Kidney epithelial cell (primary cell): Measurements from ENCODE around the gene NEURL4. TPM values are rescaled to one million over a fixed set of nuclear protein-coding genes. Genes with fewer than 3 reads are reported as not detected.
A peak's percentile ranks its signal among the peaks of the same experiment; 100 is the strongest.

Experiments
- DNase-seq: peaks from one replicate; pipeline ENCODE4 v3.0.0-alpha.2; 2010; ENCODE audit warnings: low read depth
- H3K27me3 ChIP-seq: 2 replicates; pipeline ENCODE4 v1.6.0; 2011; ENCODE audit warnings: low read length; ENCODE audit not compliant: control insufficient read depth, insufficient read depth
- H3K36me3 ChIP-seq: 2 replicates; pipeline ENCODE4 v1.5.1; 2011; ENCODE audit warnings: low read length; ENCODE audit not compliant: control insufficient read depth, insufficient read depth
- H3K4me3 ChIP-seq: 2 replicates; pipeline ENCODE4 v1.5.1; 2011; ENCODE audit warnings: low read depth, mild to moderate bottlenecking, control low read depth, low read length
- total RNA-seq: library from RNA; depleted of rRNA; stranded (reverse); fragments of >200 nt; gene quantifications from 2 replicates; pipeline ENCODE4 v1.2.3, GENCODE V29; 2015
- TF ChIP-seq, protein P1 (sequence below): IDR thresholded peaks from 2 replicates; pipeline ENCODE4 v1.5.1; 2011; ENCODE audit warnings: mild to moderate bottlenecking, moderate library complexity, low read length, control low read depth, inconsistent platforms; ENCODE audit not compliant: insufficient read depth, poor library complexity, severe bottlenecking

Gene NEURL4
- total RNA-seq, 1 donor from 2014 or later, result 16.3 TPM

DNA sequence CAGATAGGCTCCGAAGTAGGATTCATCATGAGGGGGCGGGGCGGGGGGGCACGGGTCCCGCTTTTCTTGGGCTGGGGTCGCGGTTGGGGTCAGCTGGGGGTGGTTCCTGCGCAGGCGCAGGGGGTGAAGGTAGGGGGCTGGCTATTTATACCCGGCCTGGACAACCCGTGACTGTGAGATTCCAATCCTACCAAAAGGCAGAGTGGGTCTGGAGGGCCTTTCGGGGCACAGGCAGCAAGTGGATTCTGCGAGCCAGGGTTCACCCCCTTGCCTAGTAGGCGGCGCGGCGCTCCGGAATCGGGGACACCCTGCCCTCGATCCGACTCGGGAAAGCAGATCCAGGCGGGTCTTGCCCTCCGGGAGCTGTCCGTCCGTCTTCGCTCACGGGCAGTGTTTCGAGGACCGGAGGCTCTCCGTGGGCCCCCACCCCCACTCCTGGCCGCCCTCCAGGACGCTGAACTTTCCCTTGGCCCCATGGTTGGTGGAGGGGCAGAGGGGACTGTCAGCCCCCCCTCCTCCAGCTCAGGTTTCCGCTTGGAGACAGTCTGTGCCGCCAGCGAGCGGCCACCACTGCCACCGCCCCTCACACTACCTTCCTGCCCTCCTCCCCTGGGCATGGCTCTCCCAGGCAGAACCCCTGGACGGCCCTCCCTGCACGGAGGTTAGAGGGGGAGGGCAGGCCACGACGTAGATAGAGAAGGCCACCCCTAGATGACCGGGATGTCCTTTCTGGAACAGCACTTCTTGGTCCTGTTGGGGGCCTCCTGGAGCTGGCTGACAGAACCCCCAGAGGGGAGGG, 47.0 kb downstream of the NEURL4 start:
- TF ChIP-seq, protein P1, sequence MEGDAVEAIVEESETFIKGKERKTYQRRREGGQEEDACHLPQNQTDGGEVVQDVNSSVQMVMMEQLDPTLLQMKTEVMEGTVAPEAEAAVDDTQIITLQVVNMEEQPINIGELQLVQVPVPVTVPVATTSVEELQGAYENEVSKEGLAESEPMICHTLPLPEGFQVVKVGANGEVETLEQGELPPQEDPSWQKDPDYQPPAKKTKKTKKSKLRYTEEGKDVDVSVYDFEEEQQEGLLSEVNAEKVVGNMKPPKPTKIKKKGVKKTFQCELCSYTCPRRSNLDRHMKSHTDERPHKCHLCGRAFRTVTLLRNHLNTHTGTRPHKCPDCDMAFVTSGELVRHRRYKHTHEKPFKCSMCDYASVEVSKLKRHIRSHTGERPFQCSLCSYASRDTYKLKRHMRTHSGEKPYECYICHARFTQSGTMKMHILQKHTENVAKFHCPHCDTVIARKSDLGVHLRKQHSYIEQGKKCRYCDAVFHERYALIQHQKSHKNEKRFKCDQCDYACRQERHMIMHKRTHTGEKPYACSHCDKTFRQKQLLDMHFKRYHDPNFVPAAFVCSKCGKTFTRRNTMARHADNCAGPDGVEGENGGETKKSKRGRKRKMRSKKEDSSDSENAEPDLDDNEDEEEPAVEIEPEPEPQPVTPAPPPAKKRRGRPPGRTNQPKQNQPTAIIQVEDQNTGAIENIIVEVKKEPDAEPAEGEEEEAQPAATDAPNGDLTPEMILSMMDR, result no peak
- no peak for DNase-seq
- Histone ChIP-seq H3K36me3 (no peaks in the 10 kb centered on the region), H3K4me3 (peak overlapping the region; percentile 31), H3K27me3 (peaks cover 47% of the 10 kb centered on the region)

DNA sequence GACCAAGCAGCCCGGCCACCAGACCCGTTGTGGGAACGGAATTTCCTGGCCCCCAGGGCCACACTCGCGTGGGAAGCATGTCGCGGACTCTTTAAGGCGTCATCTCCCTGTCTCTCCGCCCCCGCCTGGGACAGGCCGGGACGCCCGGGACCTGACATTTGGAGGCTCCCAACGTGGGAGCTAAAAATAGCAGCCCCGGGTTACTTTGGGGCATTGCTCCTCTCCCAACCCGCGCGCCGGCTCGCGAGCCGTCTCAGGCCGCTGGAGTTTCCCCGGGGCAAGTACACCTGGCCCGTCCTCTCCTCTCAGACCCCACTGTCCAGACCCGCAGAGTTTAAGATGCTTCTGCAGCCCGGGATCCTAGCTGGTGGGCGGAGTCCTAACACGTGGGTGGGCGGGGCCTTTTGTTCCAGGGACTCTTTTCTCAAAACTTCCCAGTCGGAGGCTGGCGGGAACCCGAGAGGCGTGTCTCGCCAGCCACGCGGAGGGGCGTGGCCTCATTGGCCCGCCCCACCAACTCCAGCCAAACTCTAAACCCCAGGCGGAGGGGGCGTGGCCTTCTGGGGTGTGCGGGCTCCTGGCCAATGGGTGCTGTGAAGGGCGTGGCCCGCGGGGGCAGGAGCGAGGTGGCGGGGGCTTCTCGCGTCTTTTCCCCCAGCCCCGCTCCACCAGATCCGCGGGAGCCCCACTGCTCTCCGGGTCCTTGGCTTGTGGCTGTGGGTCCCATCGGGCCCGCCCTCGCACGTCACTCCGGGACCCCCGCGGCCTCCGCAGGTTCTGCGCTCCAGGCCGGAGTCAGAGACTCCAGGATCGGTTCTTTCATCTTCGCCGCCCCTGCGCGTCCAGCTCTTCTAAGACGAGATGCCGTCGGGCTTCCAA, 47.8 kb downstream of the NEURL4 start, which contains the start of gene SLC2A4:
TSS of gene SLC2A4 (plus strand) at position 645 of the 879 bp plus-strand sequence. CDS start at position 862, 217 bp downstream.
- Histone ChIP-seq H3K36me3 (no peaks in the 10 kb centered on the region), H3K4me3 (peak within 1 kb of the TSS; percentile 31), H3K27me3 (peaks cover 40% of the 10 kb centered on the region)
- TF ChIP-seq, protein P1, result no peak
- peak; percentile 62 for DNase-seq

DNA sequence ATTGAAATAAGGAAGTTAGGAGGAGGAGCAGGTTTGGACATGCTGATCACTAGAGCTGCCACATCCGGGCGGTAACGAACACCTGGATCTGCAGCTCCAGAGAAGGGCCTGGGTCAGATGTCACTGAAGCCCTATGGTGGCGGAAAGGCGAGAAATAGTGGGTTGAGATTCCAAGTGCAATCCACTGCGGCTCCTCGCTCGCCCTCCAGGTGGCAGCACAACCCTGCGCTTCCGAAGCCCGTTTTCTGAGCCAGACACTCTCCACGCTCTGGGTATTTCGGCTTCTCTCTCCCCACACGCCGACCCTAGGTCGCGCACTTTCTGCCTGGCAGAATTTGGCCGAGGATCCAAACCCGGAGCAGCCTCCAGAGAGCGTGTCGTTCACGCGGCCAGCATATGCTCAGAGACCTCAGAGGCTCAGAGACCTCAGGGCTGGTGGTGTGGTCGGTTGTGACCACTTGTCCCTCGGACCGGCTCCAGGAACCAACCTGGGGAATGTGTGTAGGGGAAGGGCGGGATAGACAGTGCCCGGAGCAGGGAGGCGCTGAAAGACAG, 48.5 kb downstream of the NEURL4 start:
- DNase-seq, result no peak
- TF ChIP-seq, protein P1, result peak; percentile 93
- H3K4me3 ChIP-seq, result no peak overlapping the region
- H3K27me3 ChIP-seq, result peaks cover 34% of the 10 kb centered on the region
- H3K36me3 ChIP-seq, result no peaks in the 10 kb centered on the region

DNA sequence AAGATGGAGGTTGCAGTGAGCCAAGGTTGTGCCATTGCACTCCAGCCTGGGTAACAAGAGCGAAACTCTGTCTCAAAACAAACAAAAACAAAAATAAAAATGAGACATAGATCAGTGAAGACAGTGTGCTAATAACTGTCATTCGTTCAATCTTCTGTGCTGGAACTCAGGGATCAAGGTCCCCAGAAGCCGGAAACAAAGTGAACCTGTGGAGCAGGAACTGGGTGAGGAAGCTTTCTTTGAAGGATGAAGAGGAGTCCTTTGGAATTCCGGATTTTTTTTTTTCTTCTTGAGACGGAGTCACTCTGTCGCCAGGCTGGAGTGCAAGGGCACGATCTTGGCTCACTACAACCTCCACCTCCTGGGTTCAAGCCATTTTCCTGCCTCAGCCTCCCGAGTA, 49.7 kb downstream of the NEURL4 start:
- no peak for DNase-seq
- H3K27me3 ChIP-seq, result peaks cover 28% of the 10 kb centered on the region
- TF ChIP-seq, protein P1, result no peak
- no peaks in the 10 kb centered on the region for H3K36me3 ChIP-seq
- no peak overlapping the region for H3K4me3 ChIP-seq

DNA sequence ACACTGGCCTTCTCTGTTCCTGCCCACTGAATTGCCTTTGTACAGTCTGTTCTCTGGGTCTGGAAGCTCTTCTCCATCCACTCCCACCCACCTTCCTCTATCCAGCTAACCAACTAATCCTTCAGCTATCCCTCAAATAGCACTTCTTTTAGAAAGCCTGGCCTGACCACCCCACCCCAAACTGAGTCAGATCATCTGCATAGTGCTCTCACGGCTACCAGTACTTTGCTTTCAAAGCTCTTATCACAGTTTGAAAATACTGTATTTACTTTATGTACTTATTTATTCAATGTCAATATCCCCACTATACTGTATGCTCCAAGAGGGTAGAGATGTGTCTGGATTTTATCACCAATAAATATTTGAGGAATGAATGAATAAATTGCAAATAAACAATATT, 62.4 kb downstream of the NEURL4 start:
- TF ChIP-seq, protein P1, result no peak
- H3K36me3 ChIP-seq, result no peaks in the 10 kb centered on the region
- H3K27me3 ChIP-seq, result peaks cover 9% of the 10 kb centered on the region
- no peak for DNase-seq
- no peak overlapping the region for H3K4me3 ChIP-seq

Other genes starting within 250 kb of the NEURL4 start
- not detected in 2 replicates for gene CLEC10A, start 249.1 kb downstream of the NEURL4 start, total RNA-seq
- gene ASGR2, start 214.5 kb downstream of the NEURL4 start, total RNA-seq, result not detected in 2 replicates
- 6.9 and 9.0 TPM in 2 replicates for gene ASGR1, start 150.0 kb downstream of the NEURL4 start, total RNA-seq
- 6.1 and 12.9 TPM in 2 replicates for gene DLG4, start 109.5 kb downstream of the NEURL4 start, total RNA-seq
- 219 and 344 TPM in 2 replicates for gene ACADVL, start 109.4 kb downstream of the NEURL4 start, total RNA-seq
- 57.1 and 69.8 TPM in 2 replicates for gene DVL2, start 94.8 kb downstream of the NEURL4 start, total RNA-seq
- gene PHF23, start 89.9 kb downstream of the NEURL4 start, total RNA-seq, result 41.3 and 53.3 TPM in 2 replicates
- 277 and 595 TPM in 2 replicates for gene GABARAP, start 86.9 kb downstream of the NEURL4 start, total RNA-seq
- 96.0 and 97.1 TPM in 2 replicates for gene CTDNEP1, start 77.6 kb downstream of the NEURL4 start, total RNA-seq
- 20.8 and 29.0 TPM in 2 replicates for gene ELP5, start 77.1 kb downstream of the NEURL4 start, total RNA-seq
- gene CLDN7, start 66.9 kb downstream of the NEURL4 start, total RNA-seq, result 248 and 250 TPM in 2 replicates
- gene SLC2A4, start 47.6 kb downstream of the NEURL4 start, total RNA-seq, result 0.38 and 1.1 TPM in 2 replicates
- gene YBX2, start 34.7 kb downstream of the NEURL4 start, total RNA-seq, result 0.08 and 0.48 TPM in 2 replicates
- 460 and 490 TPM in 2 replicates for gene EIF5A, start 21.7 kb downstream of the NEURL4 start, total RNA-seq
- 73.5 and 76.0 TPM in 2 replicates for gene GPS2, start 14.0 kb downstream of the NEURL4 start, total RNA-seq
- gene ACAP1, start 7.2 kb upstream of the NEURL4 start, total RNA-seq, result 0.14 and 3.6 TPM in 2 replicates
- gene KCTD11, start 22.8 kb upstream of the NEURL4 start, total RNA-seq, result 14.9 and 15.5 TPM in 2 replicates
- not detected in 2 replicates for gene TMEM95, start 25.8 kb upstream of the NEURL4 start, total RNA-seq
- 4.0 and 13.3 TPM in 2 replicates for gene TNK1, start 51.8 kb upstream of the NEURL4 start, total RNA-seq
- gene PLSCR3, start 65.2 kb upstream of the NEURL4 start, total RNA-seq, result 61.8 and 74.7 TPM in 2 replicates
- gene TMEM256, start 74.8 kb upstream of the NEURL4 start, total RNA-seq, result 66.9 and 77.1 TPM in 2 replicates
- 8.3 and 8.4 TPM in 2 replicates for gene NLGN2, start 78.5 kb upstream of the NEURL4 start, total RNA-seq
- not detected in 2 replicates for gene SPEM1, start 91.0 kb upstream of the NEURL4 start, total RNA-seq
- not detected in 2 replicates for gene SPEM2, start 96.3 kb upstream of the NEURL4 start, total RNA-seq
- gene SPEM3, start 99.5 kb upstream of the NEURL4 start, total RNA-seq, result not detected in 2 replicates
- 31.7 and 34.9 TPM in 2 replicates for gene TMEM102, start 106.1 kb upstream of the NEURL4 start, total RNA-seq
- 1.5 and 1.8 TPM in 2 replicates for gene FGF11, start 110.2 kb upstream of the NEURL4 start, total RNA-seq
- 19.0 and 21.6 TPM in 2 replicates for gene CHRNB1, start 115.7 kb upstream of the NEURL4 start, total RNA-seq
- 26.3 and 28.3 TPM in 2 replicates for gene ZBTB4, start 150.3 kb upstream of the NEURL4 start, total RNA-seq
- not detected in 2 replicates for gene SLC35G6, start 152.1 kb upstream of the NEURL4 start, total RNA-seq
- 56.9 and 57.8 TPM in 2 replicates for gene POLR2A, start 155.0 kb upstream of the NEURL4 start, total RNA-seq
- 9.0 and 9.4 TPM in 2 replicates for gene TNFSF12, start 219.7 kb upstream of the NEURL4 start, total RNA-seq
- gene TNFSF13, start 229.4 kb upstream of the NEURL4 start, total RNA-seq, result 13.5 and 14.3 TPM in 2 replicates
- 107 and 109 TPM in 2 replicates for gene SENP3, start 232.6 kb upstream of the NEURL4 start, total RNA-seq